Measurements from ENCODE around the gene TGM2.

DNA sequence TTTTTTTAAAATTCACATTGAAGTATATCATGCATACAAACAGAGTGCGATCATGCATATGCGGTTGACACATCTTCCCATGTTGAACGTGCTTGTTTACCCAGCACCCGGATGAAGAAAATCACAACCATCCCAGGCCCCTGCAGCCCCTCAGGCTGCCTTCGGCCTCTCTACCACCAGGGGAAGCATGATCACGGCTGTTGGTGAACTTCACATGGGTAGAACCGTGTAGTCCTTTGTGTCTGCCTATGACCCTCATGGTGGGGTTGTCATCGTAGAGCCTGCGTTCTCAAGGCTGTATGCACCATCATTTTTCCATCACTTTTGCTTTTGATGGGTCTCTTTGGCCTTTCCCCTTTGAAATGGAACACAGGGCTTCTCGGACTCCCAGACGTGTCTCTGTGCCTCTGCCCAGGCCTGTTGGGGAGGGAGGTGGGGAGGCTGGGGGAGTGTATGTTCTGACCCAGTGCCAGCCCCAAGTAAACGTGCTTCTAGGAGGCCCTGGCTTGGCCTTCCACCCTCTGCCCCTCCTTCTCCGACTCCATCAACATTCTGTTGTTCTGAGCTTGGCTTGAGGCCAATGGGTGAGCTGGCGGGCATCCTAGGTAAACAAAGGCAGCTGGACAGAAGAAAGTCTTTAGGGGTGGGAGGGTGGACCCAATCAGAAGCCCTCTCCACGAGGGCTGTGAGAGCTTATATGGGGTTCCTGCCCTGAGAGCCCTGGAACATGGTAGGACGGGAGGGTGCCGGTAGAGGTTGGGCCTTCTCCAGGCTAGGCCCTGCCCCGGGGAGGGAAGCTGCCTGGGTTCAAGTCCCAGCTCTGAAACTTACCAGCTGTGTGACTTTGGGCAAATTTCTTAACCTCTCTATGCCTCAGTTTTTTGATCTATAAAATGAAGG, 39.7 kb downstream of the TGM2 start:
- TF ChIP-seq POLR2A (IDR thresholded peaks at IDR 0.05; ENCODE audit: low read depth, low read length): no peak
- TF ChIP-seq POLR2AphosphoS5 (IDR thresholded peaks at IDR 0.05; ENCODE audit: low read depth, low read length): no peak
- TF ChIP-seq TAF1 (IDR thresholded peaks at IDR 0.05; ENCODE audit: borderline replicate concordance, low read depth, low read length): no peak
